ENCODE data around the gene TMEM108. TPM values are rescaled to one million over a fixed set of nuclear protein-coding genes. Genes with fewer than 3 reads are reported as not detected.

TMEM108 gene
- total RNA-seq, 2 experiments from 2014 or later = not detected

DNA sequence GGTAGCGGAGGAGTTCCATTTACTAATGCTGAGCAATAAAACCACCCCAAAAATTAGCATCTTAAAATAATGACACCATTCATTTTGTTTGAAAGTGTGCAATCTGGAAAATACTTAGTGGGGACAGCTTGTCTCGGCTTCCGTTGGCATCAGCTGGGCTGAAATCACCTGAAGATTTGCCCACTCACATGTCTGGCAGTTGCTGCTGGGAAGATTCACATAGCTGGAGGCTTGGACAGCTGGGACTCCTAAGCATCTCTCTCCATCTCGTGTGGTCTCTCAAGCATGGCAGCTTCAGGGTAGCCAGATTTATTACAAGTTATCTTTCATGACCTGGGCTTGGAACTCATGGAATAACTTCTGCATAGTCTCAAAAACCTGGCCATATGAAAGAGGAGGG, 323.2 kb downstream of the TMEM108 start:
- Mint-ChIP-seq H3K27me3 (peaks cover 12% of the 10 kb centered on the region), H3K4me1 (no peaks in the 10 kb centered on the region), H3K27ac (no peak overlapping the region), H3K36me3 (ENCODE audit: low read depth) (no peaks in the 10 kb centered on the region), H3K4me3 (no peak overlapping the region), H3K9me3 (peaks cover 3% of the 10 kb centered on the region)
- ChIA-PET CTCF (no interaction called here), POLR2A (no interaction called here)
- no peak for DNase-seq

DNA sequence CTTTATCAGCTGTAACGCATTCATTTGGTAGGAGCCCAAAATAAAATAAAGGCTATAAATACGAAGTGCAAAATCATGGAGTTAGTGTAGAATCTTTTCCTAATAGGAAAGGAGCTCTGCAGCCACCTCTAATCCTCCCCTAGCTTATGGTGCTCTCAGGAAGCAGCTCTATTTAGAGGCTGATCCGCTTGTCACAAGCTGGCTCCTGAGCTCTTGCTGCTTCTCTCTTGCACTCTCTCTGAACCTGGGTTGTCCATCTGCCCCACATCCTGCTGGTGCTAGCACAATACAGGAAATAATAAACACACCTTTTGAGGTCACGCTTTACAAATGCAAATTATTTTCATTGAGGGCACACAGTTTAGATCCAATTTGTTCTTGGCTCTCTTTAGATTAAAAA, 324.3 kb downstream of the TMEM108 start:
- Mint-ChIP-seq H3K4me1 (no peaks in the 10 kb centered on the region), H3K27me3 (peaks cover 10% of the 10 kb centered on the region), H3K36me3 (ENCODE audit: low read depth) (no peaks in the 10 kb centered on the region), H3K9me3 (no peaks in the 10 kb centered on the region), H3K27ac (no peak overlapping the region), H3K4me3 (no peak overlapping the region)
- CTCF ChIA-PET = interaction anchor here (1.2 kb wide), 1 partner anchor 9 kb away, joined by 6 read pairs; no protein-coding TSS in a partner anchor
- DNase-seq = no peak
- POLR2A ChIA-PET = no interaction called here

DNA sequence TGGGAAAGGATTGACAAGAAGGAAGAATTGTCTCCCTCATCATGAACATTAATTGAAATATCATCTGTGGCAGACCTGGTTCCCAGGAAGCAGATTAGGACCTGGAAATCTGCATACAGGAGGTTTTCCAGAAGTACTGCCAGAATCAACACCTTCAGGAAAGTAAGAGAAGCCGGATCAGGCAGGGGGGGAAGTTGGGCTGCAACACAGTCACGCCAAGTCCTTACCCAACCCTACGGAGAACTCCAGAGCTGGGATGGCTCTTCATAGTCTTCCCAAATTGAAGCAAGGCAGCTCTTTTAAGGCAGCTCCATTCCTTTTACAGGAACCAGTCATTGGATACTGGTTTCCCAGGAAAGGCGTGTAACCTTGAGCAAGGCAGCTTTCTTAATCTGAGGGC, 326.5 kb downstream of the TMEM108 start:
- Mint-ChIP-seq H3K4me1 (no peaks in the 10 kb centered on the region), H3K27me3 (peaks cover 6% of the 10 kb centered on the region), H3K4me3 (no peak overlapping the region), H3K36me3 (ENCODE audit: low read depth) (no peaks in the 10 kb centered on the region), H3K27ac (no peak overlapping the region), H3K9me3 (no peaks in the 10 kb centered on the region)
- no peak for DNase-seq
- ChIA-PET CTCF (interaction anchor here (1.3 kb wide), 1 partner anchor 12 kb away, joined by 3 read pairs; no protein-coding TSS in a partner anchor), POLR2A (interaction anchor here (0.6 kb wide), 1 partner anchor 82 kb away, joined by 3 read pairs; no protein-coding TSS in a partner anchor)

DNA sequence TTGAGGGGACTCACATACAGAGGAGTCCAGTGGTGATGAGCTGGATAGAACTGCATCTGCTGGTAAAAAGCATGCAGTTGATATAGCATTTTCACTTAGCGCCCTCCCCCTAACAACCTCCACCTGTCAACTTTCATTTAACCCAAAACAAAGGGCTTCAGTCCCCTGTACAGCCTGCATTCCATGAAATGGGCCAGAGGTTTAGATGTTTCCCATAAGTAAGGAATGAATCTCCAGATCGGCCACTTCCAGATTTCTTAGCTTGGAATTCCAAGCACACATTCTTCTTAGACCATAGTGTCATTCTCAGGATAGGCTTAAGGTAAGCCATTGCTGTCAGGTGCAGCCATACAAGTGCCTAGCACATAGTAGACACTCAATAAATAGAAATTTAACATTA, 328.7 kb downstream of the TMEM108 start:
- H3K9me3 Mint-ChIP-seq = no peaks in the 10 kb centered on the region
- H3K27me3 Mint-ChIP-seq = peaks cover 6% of the 10 kb centered on the region
- no peak for DNase-seq
- no peaks in the 10 kb centered on the region for H3K4me1 Mint-ChIP-seq
- CTCF ChIA-PET = interaction anchor here (1.7 kb wide), 1 partner anchor 14 kb away, joined by 5 read pairs; no protein-coding TSS in a partner anchor
- no peak overlapping the region for H3K4me3 Mint-ChIP-seq
- H3K27ac Mint-ChIP-seq = no peak overlapping the region
- POLR2A ChIA-PET = no interaction called here
- no peaks in the 10 kb centered on the region for H3K36me3 Mint-ChIP-seq (ENCODE audit: low read depth)

DNA sequence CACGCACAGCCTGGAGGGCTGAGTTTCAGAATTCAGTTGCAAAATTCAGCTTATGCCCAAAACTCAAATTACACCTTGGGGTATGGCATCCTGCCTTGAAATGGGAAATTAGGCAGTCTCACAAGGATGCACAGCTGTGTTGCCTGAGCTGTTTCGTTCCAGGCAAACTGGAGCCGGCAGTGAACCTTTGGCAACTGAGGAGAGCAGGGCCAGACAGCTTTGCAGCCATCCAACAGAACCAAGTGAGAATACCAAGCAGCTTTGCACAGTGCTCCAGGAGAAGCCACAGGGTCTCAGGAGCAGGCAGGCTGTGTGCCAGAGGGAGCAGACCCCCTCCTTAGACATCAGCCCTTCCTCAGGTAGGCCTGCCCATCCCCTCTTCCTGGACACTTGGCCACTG, 329.2 kb downstream of the TMEM108 start:
- POLR2A ChIA-PET = no interaction called here
- no peak for DNase-seq
- CTCF ChIA-PET = interaction anchor here (1.7 kb wide), 1 partner anchor 14 kb away, joined by 5 read pairs; no protein-coding TSS in a partner anchor

DNA sequence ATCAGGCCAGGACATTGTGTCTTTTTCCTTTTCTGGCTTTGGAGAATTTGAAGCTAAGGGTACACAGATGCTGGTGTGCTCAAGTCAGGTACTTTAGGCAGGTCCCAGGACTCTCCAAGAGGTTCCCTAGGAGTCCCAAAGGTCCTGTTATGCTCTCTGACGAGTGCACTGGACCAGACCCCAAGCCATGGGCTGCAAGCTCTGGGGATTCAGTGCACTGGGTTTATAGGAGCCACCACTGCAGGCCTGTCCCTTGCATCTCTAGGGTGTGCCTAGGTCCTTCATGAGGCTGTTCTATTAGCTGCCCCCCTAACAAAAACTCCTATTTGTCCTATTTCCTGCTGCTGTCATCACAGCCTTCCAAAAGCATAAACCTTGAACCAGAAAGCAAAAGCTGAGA, 329.8 kb downstream of the TMEM108 start:
- CTCF ChIA-PET = interaction anchor here (1.7 kb wide), 1 partner anchor 15 kb away, joined by 5 read pairs; no protein-coding TSS in a partner anchor
- no peaks in the 10 kb centered on the region for H3K36me3 Mint-ChIP-seq (ENCODE audit: low read depth)
- peaks cover 6% of the 10 kb centered on the region for H3K27me3 Mint-ChIP-seq
- no peak overlapping the region for H3K4me3 Mint-ChIP-seq
- H3K27ac Mint-ChIP-seq = no peak overlapping the region
- no peak for DNase-seq
- POLR2A ChIA-PET = no interaction called here
- H3K9me3 Mint-ChIP-seq = no peaks in the 10 kb centered on the region
- no peaks in the 10 kb centered on the region for H3K4me1 Mint-ChIP-seq

More for the DNA sequence above, 329.2 kb downstream of the TMEM108 start:
- Mint-ChIP-seq H3K9me3 (no peaks in the 10 kb centered on the region), H3K27me3 (peaks cover 6% of the 10 kb centered on the region), H3K27ac (no peak overlapping the region), H3K36me3 (ENCODE audit: low read depth) (no peaks in the 10 kb centered on the region), H3K4me3 (no peak overlapping the region), H3K4me1 (no peaks in the 10 kb centered on the region)

DNA sequence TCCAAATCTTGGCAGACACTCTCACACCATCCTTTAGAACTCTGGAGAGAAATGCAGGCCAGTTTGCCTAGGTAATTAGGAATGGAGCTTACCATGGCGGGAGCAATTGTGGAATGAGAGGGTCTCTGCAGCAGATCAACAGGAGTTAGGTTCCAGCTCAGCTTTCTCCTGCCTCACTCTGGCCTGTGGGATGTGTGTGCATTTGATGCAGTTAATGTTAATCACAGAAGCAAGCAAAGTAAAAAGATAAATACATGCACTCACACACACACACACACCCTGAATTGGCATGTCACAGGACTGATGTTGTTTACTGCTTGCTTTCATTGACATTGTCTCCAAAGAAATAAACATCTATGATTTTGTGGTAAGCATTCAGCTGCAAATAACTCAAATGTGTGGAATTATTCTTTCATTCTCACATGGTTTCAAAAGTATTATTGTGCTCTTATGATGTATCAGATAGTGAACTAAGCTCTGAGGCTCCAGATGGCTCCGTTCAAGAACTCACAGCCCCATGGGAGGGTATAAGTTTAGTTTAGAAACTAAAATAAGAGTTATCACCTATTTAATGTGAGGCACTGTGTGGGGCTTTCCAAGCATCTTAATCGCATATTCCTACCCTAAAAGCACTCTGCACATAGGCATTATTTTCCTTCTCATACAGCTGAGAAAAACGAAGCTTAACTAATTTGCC, 330.3 kb downstream of the TMEM108 start:
- POLR2A ChIA-PET = no interaction called here
- Mint-ChIP-seq H3K27me3 (peaks cover 6% of the 10 kb centered on the region), H3K27ac (no peak overlapping the region), H3K9me3 (no peaks in the 10 kb centered on the region), H3K4me1 (no peaks in the 10 kb centered on the region), H3K4me3 (no peak overlapping the region), H3K36me3 (ENCODE audit: low read depth) (no peaks in the 10 kb centered on the region)
- no peak for DNase-seq
- CTCF ChIA-PET = no interaction called here

DNA sequence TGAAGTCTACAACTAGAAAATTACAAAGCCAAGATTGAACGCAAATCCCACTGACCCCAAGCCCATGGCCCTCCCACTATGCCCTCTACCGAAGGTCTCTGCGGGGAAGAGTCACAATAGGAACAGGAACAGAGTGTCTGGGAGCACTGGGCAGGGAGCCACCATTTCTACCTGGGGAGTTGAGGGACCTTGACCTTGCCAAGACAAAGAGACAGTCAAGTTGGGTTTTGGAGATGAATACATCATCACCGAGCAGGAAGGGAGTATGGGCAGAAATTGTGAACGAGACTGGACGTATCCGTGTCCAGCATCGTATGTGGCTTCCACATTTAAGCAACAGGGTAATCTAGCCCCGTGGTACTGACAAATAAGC, 330.9 kb downstream of the TMEM108 start:
- Mint-ChIP-seq H3K27ac (no peak overlapping the region), H3K9me3 (no peaks in the 10 kb centered on the region), H3K4me1 (no peaks in the 10 kb centered on the region), H3K4me3 (no peak overlapping the region), H3K27me3 (peaks cover 6% of the 10 kb centered on the region), H3K36me3 (ENCODE audit: low read depth) (no peaks in the 10 kb centered on the region)
- no peak for DNase-seq
- POLR2A ChIA-PET = no interaction called here
- CTCF ChIA-PET = no interaction called here

DNA sequence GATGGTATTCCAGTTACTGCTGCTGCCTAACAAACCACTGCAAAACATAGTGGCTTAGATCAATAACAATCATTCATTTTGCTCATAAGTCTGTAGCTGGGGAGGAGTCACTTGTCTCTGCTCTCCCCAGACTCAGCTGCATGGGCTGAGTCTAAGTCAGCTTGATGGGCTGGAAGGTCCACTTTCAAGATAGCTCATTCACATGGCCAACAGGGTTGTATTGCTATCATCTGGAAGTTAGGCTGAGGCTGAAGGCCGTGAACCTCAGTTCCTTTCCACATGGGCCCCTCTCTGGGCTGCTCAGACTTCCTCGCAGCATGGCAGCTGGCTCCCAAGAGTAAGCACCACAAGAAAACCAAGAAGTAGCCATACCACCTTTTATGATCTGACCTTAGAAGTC, 333.0 kb downstream of the TMEM108 start:
- Mint-ChIP-seq H3K4me3 (no peak overlapping the region), H3K9me3 (no peaks in the 10 kb centered on the region), H3K36me3 (ENCODE audit: low read depth) (no peaks in the 10 kb centered on the region), H3K27ac (no peak overlapping the region), H3K27me3 (no peaks in the 10 kb centered on the region), H3K4me1 (no peaks in the 10 kb centered on the region)
- DNase-seq = no peak
- ChIA-PET POLR2A (no interaction called here), CTCF (interaction anchor here (1.8 kb wide), 1 partner anchor 9 kb away, joined by 6 read pairs; no protein-coding TSS in a partner anchor)

DNA sequence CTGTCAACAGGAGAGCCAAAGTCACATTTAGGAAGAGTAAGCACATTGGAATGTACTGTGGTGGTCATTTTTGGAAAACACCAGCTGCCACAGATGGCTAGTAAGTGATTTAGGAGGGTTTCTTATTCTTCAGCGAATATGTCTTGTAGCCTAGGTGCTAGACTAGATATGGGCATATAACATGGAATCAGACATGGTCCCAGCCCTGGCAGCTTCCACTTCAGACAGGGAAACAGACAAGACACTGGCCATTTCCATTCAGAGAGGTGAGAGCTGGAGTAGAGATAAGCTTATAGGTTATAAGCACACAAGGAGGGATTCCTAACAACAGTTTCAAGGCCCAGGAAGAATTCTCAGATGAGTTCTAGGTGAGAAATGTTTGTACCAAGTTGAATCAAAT, 333.5 kb downstream of the TMEM108 start:
- POLR2A ChIA-PET = no interaction called here
- Mint-ChIP-seq H3K27ac (no peak overlapping the region), H3K9me3 (no peaks in the 10 kb centered on the region), H3K4me1 (no peaks in the 10 kb centered on the region), H3K27me3 (no peaks in the 10 kb centered on the region), H3K4me3 (no peak overlapping the region), H3K36me3 (ENCODE audit: low read depth) (no peaks in the 10 kb centered on the region)
- CTCF ChIA-PET = interaction anchor here (1.8 kb wide), 1 partner anchor 9 kb away, joined by 6 read pairs; no protein-coding TSS in a partner anchor
- DNase-seq = no peak

DNA sequence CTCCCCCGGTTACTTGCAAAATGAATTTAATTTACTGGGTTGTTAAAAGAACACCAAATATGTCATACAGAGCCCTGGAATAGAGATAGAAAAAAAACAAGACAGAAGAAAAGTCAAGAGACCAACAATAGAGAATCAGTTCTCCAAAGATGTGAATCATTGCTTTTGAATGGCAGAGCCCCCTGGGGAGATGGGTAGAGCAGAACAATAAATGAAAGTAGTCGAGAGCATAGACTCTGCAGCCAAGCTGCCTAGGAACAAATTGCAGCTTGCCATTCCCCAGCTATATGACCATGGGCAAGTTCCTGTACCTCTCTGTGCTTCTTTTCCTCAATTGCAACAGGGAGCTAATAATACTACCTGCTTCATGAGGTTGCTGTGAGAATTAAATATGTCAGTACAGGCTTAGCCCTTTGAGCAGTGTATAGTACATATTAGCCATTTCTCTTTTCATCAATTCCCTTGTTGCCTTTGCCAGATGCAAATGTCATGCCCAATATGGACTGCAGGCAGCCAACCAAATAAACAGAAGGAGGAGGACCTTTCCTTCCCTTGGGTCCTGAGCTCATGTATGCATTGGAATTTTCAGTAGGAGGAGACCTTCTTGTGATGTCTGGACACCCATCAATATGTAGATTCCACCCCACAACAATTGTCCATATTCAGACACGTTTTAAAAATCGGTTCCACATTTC, 336.7 kb downstream of the TMEM108 start:
- Mint-ChIP-seq H3K9me3 (no peaks in the 10 kb centered on the region), H3K4me3 (no peak overlapping the region), H3K4me1 (no peaks in the 10 kb centered on the region), H3K27ac (no peak overlapping the region), H3K27me3 (no peaks in the 10 kb centered on the region), H3K36me3 (ENCODE audit: low read depth) (no peaks in the 10 kb centered on the region)
- POLR2A ChIA-PET = interaction anchor here (0.7 kb wide), 1 partner anchor 1832 kb away, joined by 3 read pairs; no protein-coding TSS in a partner anchor
- CTCF ChIA-PET = interaction anchor here (0.6 kb wide), 1 partner anchor 36 kb away, joined by 3 read pairs; no protein-coding TSS in a partner anchor
- no peak for DNase-seq

DNA sequence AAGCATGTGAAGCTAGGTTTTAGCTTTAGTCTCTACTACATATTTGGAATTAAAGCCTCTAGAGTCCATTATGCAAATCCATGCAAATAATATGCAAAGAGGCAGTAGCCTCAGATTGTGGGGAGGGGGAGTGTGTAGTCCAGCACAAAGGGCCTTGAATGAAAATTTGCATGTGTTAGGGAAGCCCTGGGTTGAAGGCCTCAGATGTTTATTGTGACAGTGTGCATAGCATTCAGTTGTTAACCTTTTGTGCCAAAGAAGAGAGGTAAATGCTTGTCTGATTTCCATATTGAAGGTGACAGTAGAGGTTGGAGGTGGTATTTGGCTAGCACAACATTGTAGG, 337.2 kb downstream of the TMEM108 start:
- ChIA-PET POLR2A (interaction anchor here (0.7 kb wide), 1 partner anchor 1833 kb away, joined by 3 read pairs; no protein-coding TSS in a partner anchor), CTCF (interaction anchor here (0.6 kb wide), 1 partner anchor 35 kb away, joined by 3 read pairs; no protein-coding TSS in a partner anchor)
- DNase-seq = no peak
- Mint-ChIP-seq H3K4me1 (no peaks in the 10 kb centered on the region), H3K36me3 (ENCODE audit: low read depth) (no peaks in the 10 kb centered on the region), H3K4me3 (no peak overlapping the region), H3K27ac (no peak overlapping the region), H3K9me3 (no peaks in the 10 kb centered on the region), H3K27me3 (no peaks in the 10 kb centered on the region)

DNA sequence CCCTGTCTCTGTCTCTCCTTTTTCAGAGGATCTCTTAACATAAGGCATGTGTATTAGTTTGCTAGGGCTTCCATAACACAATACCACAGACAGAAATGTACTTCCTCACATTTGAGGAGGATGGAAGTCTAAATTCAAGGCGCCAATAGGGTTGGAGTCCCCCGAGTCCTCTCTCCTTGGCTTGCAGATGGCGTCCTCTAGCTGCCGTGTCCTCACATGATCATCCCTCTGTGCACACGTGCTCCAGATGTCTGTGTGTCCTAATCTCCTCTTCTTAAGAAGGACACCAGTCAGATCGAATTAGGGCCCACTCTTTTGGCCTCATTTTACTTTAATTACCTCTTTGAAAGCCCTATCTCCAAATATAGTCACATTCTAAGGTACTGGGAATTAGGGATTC, 338.6 kb downstream of the TMEM108 start:
- no peak for DNase-seq
- H3K36me3 Mint-ChIP-seq (ENCODE audit: low read depth) = no peaks in the 10 kb centered on the region
- H3K27ac Mint-ChIP-seq = no peak overlapping the region
- H3K4me1 Mint-ChIP-seq = no peaks in the 10 kb centered on the region
- no peaks in the 10 kb centered on the region for H3K27me3 Mint-ChIP-seq
- H3K9me3 Mint-ChIP-seq = no peaks in the 10 kb centered on the region
- H3K4me3 Mint-ChIP-seq = no peak overlapping the region
- ChIA-PET POLR2A (no interaction called here), CTCF (no interaction called here)
